Erythroblast (primary cell): ENCODE data around the gene APOL4.
"Not testable (repeated sequence)": the region's sequence is repeated elsewhere in the genome, so short reads cannot be mapped to it uniquely, and the experiment has no call there.

Experiments used
- DNase-seq, 2 experiments: peaks; one replicate each; lab custom pipeline; 2025; lab: John Stamatoyannopoulos, UW
- GATA1 ChIP-seq: IDR thresholded peaks from 2 replicates; pipeline ENCODE4 v1.6.1; 2011; ENCODE audit warnings: low read depth, mild to moderate bottlenecking, control low read depth, low read length, moderate library complexity
- POLR2A ChIP-seq: IDR thresholded peaks from 2 replicates; pipeline ENCODE4 v1.6.1; 2011; ENCODE audit warnings: mild to moderate bottlenecking, low read length

APOL4 gene

DNA sequence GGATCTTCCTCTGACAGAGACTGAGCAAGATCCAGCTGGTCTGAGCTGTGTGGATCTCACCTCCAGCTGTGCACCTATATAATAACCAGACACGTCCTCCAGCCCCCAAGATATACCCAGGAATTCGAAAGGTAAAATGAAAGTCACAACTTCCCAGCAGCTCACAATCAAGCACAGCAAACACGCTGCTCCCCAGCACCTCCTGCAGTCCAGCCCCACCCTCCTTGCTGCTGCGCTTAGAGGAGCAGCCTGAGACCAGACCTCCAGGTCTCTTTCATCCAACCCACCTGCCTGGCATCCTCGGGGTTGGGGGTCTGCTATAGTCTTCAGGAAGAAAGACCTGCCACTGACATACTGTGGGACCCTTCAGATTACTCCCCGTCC lies 3.0 kb upstream of the APOL4 start:
- no peak for TF ChIP-seq GATA1
- no peak for TF ChIP-seq POLR2A

DNA sequence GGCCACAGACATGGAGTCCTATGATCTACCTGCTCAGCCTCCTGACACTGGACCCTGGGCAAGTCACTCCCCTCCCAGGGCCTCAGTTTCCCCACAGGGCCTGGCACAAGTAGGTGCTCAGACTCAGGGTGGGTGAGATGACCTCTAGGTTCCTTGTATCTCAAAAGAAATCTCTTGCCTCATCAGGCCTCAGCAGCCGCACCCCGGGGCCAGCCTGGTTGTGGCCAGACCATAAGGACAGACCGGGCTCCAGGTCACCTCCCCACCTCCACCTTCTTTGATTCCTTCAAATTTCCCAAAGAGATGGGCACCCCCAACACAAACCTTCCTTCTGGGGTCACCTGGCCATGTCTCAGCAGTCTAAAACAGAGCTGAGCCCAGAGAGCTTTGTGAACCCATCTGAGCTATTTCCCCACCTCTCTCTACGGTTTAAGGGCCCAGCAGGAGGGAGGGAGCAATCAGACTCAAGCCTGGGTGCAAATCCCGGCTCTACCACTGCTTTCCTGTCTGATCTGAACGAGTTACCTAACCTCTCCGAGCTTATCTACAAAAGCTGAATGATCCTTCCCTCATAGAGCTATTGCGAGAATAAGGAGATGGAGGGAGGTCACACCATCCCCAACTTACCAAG lies 2.5 kb upstream of the APOL4 start:
- no peak for TF ChIP-seq GATA1
- TF ChIP-seq POLR2A: no peak
- no peak for DNase-seq

More for the DNA sequence above, 3.0 kb upstream of the APOL4 start:
- peak; percentile 25 for DNase-seq

DNA sequence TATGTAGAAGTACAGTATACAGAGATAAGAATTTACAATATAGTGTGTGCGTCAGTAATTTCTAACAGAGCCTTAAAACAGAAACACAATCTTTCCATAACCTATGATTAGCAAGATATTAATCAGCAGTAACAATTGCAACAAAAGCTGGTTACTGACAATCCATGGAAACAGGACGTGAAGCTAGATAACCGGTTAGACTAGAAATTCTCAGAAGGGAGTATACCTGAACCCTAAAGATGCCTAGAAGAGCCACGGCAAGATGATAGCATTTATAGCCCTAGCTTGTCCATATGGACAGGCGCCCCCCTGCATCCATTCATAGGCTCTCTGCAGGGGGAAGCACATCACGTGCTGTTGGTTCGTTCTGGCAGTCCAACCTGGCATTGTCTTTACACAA lies 1.8 kb upstream of the APOL4 start:
- DNase-seq: peak in 1 of 2 experiments; percentile 28

DNA sequence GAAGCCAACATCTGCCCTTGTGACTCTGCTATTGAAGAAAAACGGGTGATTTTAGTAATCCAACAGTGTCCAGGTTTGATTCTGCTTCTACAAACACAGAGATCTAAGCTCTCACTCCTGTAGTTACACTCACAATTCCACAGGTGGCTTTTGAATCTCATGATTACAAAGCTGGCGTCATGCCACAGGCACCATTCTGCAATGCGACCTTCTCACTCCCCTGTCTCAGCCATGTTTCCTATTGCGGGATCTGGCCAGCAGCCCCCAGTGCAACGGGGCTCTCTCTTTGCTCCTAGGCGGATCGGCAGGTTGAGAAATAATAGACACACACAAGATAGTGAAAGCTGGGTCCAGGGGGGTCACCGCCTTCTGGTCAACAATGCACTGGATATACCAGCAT lies 1.3 kb upstream of the APOL4 start:
- DNase-seq: peak; percentile 57 to 67

DNA sequence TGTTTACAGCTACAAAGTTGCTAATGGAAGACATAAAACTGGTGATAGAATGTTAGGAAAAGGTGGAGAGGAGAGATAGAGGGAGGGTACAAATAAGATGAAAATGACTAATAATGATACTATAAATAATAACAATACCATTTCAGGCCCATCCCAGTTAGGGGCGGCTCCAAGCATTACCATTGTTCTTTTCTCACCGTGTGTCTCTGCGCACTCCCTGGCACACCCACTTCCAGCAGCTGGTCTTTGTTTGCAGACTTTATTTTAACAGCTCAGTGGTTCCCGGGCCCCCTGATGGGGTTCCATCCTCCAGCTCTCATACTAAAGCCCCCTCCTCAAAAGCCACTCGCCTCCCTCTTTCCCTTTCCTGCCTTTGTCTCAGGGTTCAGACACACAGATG lies 584 bp downstream of the APOL4 start:
- DNase-seq: not testable (repeated sequence)

DNA sequence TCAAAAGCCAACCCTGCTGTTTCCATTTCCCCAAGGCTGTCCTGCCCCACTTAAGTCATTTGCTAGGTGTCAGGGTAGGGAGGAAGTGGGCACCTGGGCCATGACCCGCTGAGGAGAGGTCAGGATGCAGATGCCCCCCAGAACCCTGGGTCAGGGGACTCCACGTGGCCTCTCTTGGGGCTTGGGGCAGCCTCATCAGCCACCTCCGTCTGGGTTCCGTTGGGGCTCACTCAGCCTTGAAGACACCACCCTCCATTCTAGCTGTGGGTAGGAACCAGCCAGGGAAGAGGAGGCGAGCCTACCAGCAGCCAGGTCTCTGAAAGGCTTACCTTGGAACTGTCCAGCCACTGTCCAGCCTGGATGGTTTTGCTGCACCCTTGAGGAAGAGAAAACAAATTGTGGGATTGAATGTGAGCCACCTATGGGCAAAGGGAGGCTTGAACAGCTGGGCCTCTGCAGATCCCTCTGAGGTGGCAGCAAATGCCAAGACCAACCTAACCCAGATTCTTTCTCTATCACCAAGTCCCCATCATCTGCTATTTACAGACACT lies 2.5 kb downstream of the APOL4 start:
- TF ChIP-seq GATA1 (no peak), POLR2A (peak; percentile 11)
- DNase-seq: peak in 1 of 2 experiments; percentile 10

DNA sequence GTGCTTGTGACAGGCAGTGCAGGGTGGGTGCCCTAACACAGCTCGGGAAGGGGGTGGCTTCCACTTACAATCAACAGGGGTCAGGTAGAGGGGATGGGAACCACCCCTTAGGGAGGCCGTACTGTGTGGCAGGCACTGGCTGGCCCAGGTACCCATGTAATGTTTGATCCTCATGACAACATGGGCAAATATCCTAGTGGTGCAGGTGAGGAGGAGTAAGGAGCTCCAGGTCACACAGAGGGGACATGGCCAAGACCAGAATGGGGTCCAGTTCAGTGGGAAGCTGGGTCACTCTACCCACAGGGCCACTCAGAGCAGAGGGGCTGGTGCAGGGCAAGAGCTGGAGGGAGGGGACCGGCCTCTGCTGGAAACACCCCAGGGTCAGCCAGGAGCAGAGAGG lies 3.1 kb downstream of the APOL4 start:
- no peak for DNase-seq
- TF ChIP-seq GATA1: no peak
- peak; percentile 31 for TF ChIP-seq POLR2A

DNA sequence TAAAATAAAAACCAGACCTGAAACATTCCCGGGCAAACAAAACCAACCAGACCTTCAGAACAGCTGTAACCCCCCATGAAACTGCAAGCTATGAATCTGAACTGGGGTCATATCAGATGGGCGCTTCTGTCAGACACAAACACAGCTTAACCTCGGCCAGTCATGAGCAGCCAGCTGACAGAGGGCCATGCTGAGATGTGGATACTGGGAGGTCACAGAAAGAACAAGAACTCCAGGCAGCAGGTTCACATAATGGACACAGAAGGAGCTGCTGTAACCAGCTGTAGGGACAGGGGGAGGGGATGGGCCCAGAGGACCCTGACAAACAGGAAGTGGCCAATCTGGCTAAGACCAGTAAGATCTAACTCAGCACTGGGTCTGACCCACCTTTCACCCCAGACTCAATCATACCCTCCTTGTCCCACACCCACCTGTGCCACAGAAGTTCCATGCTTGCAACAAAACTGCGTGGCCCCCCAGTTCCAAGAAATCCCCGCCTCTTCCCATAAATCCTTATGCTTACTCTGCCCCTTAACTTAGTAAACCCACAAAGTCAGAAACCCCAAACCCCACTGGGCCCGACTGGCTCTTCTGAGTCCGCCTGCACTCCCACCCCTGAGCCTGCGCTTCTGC lies 4.0 kb downstream of the APOL4 start:
- no peak for TF ChIP-seq GATA1
- no peak for TF ChIP-seq POLR2A
- DNase-seq: peak; percentile 45 to 58

DNA sequence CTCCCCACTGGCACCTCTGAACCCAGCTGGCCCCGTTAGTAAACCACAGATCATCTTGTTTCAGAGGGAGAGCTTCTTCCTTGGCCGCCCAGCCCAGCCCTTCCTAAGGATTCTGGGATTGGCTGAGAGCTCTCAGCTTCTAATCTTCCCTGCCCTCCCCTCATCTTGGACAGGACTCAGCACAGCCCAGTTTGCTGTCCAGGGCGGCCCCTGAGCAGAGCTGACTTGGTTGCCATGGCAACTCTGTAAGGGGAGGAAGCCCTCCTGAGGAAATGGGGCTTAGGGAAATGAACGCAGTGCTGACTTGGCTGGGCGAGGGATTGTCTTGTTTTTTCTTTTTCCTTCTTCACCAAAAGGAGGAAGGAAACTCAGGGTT lies 4.6 kb downstream of the APOL4 start:
- TF ChIP-seq GATA1 (no peak), POLR2A (no peak)
- peak; percentile 68 to 73 for DNase-seq

DNA sequence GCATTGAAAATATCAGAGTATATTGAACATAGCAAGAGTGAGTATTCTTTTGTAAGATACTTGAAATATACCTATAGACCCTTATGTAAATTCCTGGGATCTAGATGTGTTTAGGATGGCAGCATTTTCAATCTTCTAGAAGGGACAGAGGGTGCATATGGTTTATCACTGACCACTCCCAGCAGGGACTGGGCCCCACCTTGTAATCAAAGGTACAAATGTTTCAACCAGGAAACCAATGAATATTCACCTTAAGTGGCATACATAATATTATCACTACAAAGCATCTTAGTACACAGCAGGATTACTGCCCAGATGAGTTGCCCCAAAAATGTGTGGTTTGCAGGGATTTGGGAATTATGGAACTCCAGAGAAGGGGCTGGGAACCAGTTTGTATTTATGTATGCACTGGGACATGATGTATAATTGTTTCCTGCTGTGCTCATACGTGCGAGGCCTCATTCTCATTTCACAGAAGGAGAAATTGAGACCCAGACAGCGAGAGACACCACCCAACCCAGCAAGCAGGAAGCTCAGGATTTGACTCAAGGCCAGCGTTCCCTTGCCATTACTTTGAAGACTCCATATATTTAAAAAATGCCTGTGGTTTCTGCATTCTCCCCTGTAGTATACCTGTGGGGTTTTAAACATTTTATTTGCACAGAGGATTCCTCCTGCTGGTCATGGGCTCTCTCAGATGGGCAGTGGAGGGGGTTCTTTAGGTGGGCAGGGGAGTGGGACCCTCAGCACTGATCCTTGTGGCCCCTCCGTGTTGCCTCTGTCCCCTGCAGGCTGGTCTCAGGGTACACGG lies 5.2 kb downstream of the APOL4 start:
- TF ChIP-seq POLR2A (no peak), GATA1 (no peak)
- DNase-seq: no peak

DNA sequence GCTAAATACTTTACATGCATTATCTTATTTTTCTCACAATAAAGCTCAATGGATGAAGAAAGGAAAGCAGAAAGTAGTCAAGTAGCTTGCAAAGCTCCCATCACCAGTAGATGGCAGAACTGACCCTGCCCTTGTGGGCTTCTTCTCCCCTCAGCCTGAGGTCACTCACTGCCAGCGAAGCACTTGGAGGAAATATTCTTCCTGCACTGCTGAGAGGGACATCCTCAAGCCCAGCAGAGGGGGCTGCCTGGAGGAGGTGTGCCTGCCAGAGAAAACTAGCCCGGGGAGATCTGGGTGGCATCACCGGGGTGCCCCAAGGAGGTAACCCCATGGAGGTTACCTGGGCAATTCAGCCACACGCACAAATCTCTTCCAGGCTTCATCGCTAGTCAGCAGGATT lies 6.6 kb downstream of the APOL4 start:
- TF ChIP-seq GATA1: no peak
- peak; percentile 60 to 67 for DNase-seq

DNA sequence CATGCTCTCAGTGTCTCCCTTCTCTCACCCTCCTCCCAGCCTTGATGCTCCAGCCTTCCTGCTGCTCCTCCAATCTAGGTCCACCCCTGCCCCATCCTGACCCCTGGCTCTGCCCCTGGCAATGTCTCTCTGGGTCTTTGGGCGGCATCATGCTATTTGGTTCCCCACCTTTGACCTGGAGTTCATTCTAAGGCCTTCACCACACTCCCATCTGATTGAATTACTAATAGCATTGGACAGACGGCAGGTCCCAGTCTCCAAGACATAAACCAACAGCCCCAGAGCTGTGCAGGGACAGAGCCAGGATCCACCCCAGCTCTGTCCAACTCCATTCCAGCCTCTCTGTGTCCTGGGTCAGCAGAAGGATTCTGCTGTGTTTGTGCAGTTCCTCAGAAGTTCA lies 7.2 kb downstream of the APOL4 start:
- no peak for DNase-seq
- TF ChIP-seq GATA1 (no peak), POLR2A (no peak)

DNA sequence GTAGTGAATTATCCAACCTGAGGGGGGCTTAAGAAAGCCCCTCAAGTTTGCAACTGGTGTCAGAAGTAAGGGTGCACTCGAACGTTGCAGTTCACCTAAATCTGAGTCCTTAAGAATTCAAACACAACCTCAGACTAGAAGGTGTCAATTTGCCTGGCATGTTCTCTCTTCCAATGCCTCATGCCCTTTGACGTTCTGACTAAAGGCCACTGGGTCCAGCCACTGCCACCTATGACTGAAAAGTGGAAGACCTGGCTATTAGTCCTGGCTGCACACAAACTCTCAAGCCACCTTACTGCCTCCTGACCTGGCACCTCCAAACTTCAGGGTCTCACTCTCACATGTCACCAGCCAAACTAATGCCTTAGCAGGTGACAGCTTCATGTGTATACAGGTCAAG lies 8.0 kb downstream of the APOL4 start:
- TF ChIP-seq POLR2A (no peak), GATA1 (no peak)
- DNase-seq: no peak

DNA sequence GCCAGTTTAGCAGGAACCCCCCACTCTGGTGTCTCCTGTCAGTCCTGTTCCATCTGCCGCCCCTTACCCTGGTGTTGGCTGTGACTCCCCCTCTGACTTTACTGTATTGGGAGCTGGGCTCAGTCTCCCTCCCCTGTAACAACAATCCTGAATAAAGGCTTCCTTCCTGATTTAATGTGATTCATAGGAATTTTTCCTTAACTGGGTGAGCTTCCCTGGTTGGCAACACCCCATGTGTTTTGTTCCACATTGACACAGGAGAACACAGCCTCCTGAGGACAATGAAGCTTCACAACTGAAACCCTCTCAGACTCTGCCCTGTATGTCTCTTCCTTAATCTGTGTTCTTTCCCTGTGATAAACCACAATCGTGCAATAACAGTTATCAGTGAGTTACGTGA lies 8.4 kb downstream of the APOL4 start:
- no peak for DNase-seq
- peak; percentile 2 for TF ChIP-seq POLR2A
- no peak for TF ChIP-seq GATA1

DNA sequence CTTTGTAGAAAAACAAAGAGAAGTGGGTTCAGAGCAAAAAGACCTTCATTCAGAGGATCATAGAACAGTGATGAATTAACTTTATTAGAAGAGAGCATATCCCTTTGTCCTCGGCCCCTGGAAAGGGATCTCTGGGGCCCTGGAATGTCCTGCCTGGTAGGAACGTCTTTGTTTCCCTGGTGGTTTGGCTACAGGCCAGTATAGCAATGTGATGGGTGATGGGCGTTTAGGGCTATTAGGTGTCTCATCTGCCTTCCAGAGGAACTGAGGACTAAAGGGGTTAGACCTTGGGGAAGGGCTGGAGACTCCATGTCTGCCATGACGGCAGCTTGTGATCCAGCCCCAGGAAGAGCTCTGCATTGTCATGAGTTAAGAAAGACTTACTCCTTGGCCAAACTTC lies 9.1 kb downstream of the APOL4 start:
- no peak for DNase-seq
- TF ChIP-seq POLR2A (peak; percentile 15), GATA1 (no peak)
